Measurements from ENCODE around the gene PRSS58.
A peak's percentile ranks its signal among the peaks of the same experiment; 100 is the strongest.

Gene PRSS58, protein sequence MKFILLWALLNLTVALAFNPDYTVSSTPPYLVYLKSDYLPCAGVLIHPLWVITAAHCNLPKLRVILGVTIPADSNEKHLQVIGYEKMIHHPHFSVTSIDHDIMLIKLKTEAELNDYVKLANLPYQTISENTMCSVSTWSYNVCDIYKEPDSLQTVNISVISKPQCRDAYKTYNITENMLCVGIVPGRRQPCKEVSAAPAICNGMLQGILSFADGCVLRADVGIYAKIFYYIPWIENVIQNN

DNA sequence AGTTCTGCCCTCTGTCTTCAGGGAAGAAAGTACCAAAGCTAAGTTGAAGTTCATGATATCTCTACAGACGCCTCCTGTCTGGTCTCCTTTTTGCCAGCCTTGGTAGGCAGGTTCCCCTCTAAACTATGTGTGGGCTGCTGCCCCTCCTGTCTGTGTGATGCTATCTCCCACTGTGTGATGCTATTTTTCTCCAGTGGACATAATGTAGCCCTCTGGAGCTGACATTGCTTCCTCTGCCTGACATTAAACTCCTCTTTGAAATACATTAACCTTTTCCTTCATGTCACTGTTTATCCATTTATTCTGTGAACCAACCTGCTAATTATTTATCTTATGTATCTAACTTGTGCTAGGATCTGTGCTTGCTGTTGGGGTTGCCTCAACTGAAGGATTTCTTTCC lies at the start of gene PRSS58:
Gene PRSS58, minus strand, starts transcription at position 101 of the 400 bp plus-strand sequence. CDS start 351 bp downstream, outside the sequence.
- no peak for DNase-seq (ENCODE audit: low spot score)

- DNase-seq (ENCODE audit: low spot score), result no peak
These were observed 49.5 kb upstream of the PRSS58 start for GRCh38 chr7:142307246-142307900.

- DNase-seq (ENCODE audit: low spot score), result peak; percentile 37
These were observed 45.8 kb upstream of the PRSS58 start for GRCh38 chr7:142303650-142304049.

- DNase-seq (ENCODE audit: low spot score), result peak; percentile 25
These were observed 44.2 kb upstream of the PRSS58 start for GRCh38 chr7:142301923-142302550.

- no peak for DNase-seq (ENCODE audit: low spot score)
These were observed 43.4 kb upstream of the PRSS58 start for GRCh38 chr7:142301299-142301698.

- DNase-seq (ENCODE audit: low spot score), result peak; percentile 54
These were observed 42.8 kb upstream of the PRSS58 start for GRCh38 chr7:142300689-142301088.

DNA sequence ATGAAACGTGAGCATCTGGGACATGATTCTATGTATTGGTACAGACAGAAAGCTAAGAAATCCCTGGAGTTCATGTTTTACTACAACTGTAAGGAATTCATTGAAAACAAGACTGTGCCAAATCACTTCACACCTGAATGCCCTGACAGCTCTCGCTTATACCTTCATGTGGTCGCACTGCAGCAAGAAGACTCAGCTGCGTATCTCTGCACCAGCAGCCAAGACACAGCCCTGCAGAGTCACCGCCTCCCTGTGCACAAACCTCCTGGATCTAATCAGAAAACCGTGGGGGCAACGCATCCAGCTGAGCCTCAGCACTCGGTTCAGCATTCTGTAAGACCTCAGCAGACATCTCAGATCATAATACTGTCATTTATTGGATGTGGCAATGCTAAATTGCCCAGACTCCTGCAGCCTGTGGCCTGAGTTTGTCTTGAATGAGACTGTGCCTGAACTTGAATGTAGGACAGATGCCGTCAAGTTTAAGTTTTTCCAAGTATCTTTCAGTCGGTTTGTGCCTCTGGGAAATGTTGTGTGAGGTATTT lies 41.5 kb upstream of the PRSS58 start:
- no peak for DNase-seq (ENCODE audit: low spot score)

- DNase-seq (ENCODE audit: low spot score), result no peak
These were observed 40.8 kb upstream of the PRSS58 start for GRCh38 chr7:142298627-142299026.

DNA sequence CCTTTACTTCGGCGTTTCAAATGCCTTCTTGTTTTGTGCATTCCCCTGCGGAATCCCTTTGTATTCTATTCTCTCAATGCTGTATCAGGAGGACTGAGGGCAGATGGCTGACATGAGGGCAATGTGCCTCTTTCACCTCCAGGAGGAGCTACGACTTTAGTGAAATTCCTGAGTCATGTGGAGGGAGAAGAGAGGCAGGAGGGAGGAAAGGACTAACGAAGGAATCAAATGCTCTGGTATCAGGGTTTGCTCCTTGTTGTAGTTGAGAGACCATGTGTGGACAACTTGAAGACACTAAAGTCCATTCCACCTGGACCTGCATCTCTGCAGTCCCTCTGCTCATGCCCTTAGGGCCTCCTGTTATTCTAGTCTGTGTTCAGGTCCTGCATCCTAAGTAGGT lies 40.2 kb upstream of the PRSS58 start:
- no peak for DNase-seq (ENCODE audit: low spot score)

DNA sequence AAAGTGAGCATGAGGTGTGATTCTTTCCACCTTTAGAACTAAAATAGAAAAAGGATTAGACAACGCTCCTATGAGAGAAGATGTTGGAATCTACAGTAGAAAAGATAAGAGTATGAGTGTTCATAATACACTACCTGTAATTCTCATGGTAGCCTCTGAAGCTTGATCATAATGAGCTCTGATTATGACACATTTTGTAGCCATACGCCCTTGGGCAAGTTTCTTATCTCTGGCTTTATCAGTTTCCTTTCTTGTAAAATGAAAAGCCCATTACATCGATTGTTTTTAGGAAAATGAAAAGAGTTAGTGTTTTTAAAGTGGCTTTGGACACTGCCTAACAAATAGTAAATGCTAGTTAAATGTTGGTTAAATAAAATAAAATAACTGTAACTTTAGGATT lies 22.4 kb upstream of the PRSS58 start:
- peak; percentile 31 for DNase-seq (ENCODE audit: low spot score)

- DNase-seq (ENCODE audit: low spot score), result no peak
These were observed 21.7 kb upstream of the PRSS58 start for GRCh38 chr7:142279601-142280000.

DNA sequence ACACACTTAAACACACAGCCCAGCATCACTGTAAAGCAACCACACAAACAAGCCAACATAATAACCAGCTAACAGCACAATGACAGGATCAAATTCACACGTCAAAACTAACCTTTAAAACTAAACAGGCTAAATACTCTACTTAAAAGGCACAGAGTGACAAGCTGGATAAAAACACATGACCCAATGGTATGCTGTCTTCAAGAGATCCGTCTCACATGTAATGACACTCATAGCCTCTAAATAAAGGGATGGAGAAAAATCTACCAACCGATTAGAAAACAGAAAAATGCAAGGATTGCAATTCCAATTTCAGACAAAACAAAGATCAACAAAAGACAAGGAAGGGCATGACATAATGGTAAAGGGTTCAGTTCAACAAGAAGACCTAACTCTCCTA lies 17.2 kb upstream of the PRSS58 start:
- no peak for DNase-seq (ENCODE audit: low spot score)

DNA sequence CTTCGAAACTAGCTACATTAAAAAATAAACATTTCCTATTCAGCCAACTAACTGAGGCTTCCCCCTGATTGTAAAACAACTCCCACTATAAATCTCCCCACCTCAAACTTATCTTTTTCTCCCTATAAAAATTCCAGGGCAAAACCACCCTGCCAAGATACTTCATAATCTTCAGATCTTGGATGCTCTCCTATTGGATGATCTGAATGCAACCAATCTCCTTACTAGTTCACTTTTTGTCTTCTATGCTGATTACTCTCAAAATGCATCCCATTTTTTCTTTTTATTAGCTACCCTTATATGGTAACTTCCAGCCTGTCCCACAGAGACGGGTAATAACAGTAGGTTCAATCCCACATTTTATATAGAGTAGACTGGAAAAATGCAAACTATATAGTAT lies 15.0 kb upstream of the PRSS58 start:
- no peak for DNase-seq (ENCODE audit: low spot score)

GRCh38 chr7:142263598-142264380 lies 5.9 kb upstream of the PRSS58 start:
- no peak for DNase-seq (ENCODE audit: low spot score)

DNA sequence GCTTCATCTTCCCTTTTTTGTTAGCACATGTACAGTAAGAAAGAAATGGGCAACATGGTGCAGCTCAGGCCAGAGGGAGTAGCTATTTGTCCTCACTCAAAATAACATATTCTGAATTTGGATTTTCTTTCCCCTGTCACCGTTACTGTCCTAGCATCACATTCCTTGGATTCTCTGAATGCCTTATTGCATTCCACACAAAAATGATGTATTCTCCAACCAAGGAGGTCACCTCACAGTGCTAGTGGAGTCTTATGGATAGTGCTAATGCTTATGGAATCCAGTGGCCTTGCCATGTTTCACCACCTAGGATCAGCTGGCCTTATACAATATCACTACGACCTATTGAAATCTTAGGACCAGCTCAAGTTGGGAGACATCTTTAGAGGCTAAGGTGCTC lies 7.2 kb downstream of the PRSS58 start:
- no peak for DNase-seq (ENCODE audit: low spot score)

- DNase-seq (ENCODE audit: low spot score), result no peak
These were observed 7.9 kb downstream of the PRSS58 start for GRCh38 chr7:142249918-142250317.

DNA sequence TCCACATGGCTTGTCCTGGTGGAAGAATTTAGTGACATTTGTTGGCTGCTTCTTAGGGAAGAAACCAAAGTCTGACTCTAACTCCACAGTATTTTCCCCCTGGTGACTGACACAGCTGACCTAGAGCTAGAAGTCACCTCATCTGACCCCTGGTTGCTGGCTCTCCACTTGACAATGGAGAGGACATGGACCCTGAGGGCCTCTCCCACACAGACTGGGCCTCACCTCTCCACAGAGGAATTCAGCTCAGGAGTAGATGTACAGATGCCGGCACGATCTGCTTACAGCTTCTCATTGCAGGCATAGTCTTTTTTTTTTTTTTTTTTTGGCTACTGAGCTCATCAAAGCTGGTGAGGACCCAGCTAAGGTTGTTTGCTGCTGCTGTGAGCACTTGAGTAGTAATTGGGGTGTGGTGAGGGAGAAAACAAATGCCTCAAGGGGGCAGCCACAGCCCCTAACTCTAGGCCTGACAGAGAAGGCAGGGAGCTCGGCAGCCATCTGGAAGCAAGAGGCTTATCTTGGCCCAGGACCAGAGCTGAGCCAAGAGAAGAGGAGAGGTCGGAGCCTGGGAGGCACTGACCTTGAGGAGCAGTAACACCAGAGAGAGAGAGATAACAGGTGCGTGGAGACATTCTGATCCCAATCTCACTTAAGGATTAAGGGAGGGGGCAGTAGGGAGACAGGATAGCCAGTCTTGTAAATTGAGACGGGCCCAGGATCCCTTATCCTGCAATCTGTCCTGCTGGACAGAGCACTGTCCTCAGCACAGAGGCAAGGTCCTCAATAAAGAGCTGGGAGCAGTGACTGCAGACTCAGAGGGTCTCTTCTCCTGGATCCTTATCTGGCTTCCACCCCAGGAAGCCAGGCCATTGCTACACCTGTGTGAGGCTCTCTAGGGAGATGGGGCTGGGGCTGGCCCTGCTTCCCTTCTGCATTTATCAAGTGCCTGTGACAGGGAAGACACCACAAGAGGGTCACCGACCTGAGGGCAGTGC lies 9.4 kb downstream of the PRSS58 start:
- no peak for DNase-seq (ENCODE audit: low spot score)

GRCh38 chr7:142243823-142244222 lies 14.0 kb downstream of the PRSS58 start:
- DNase-seq (ENCODE audit: low spot score), result no peak

DNA sequence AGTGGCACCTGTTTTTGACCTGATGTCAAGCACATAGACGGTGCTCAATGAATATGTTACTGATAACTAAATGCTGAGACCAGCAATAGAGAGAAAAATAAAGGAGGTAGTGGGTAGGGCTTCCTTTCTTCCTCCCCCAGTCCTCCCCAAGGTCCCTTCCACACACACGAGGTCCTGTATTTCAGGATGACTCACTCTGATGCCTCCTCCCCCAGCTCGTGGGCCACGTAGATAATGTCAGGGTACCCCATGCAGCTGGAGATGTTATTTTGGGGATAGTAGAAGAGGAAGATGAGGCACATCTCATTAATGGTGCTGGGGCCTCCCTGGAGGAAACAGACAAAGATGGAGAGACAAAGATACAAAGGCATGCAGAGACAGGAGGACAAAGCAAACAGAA lies 17.3 kb downstream of the PRSS58 start:
- no peak for DNase-seq (ENCODE audit: low spot score)

DNA sequence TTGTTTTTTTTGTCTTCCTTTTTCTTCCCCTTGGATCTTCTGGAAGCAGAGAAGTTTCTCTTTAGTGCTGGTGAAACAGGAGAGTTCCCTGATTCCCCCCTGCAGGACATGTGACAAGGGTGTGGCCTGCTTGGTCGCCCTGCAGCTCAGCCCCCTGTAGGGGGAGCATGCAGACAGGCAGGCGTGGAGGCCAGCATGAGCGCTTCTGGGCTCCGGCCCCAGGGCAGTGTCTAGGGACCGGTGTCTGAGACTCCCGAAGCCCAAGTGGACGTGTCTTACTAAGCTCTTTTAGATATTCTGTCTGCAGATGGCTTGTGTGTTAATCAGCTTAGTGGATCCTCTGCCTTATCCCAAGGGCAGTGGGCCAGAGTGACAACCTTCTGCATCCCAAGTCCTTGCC lies 26.1 kb downstream of the PRSS58 start:
- no peak for DNase-seq (ENCODE audit: low spot score)

DNA sequence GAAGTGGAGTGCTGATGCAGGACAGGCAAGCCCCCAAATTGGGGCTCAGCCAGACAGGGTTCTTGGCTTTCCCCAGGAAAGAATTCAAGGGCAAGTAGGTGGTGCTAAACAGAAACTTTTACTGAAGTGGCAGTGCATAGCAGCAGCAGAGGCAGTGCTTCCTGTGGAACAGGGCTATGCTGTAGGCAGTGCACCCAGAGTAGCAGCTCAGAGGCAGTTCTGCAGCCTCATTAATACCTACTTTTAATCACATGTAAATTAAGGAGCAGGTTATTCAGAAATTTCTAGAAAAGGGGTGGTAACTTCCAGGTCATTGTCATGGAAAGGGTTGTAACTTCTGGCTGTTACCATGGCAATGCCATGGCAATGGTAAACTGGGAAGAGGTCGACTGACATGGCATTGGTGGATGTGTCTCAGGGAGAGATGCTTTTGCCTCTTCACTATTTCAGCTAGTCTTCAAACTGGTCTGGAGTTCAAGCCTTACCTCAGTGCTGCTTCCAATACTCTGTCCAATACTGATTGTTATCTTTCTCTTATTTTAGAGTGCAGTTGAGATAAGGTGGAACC lies 29.2 kb downstream of the PRSS58 start:
- DNase-seq (ENCODE audit: low spot score), result no peak
